GM18868 (cell line): ENCODE data around the gene PCDHGA1.
A peak's percentile ranks its signal among the peaks of the same experiment; 100 is the strongest.
"Not testable (repeated sequence)": the region's sequence is repeated elsewhere in the genome, so short reads cannot be mapped to it uniquely, and the experiment has no call there.

Experiments used
- ATAC-seq: cut with Tn5 transposase; IDR thresholded peaks from one replicate; pipeline ENCODE4 v1.9.1; 2021; ENCODE audit warnings: mild to moderate bottlenecking, moderate library complexity; ENCODE audit not compliant: unreplicated experiment

PCDHGA1 gene

GRCh38 chr5:141375444-141376155 lies 45.3 kb downstream of the PCDHGA1 start:
- not testable (repeated sequence) for ATAC-seq

GRCh38 chr5:141382469-141383294 lies 52.4 kb downstream of the PCDHGA1 start, which contains the start of gene PCDHGA7:
TSS of gene PCDHGA7 (plus strand) at chr5:141382742. CDS start at chr5:141382900, 158 bp downstream.
- ATAC-seq, result peak; percentile 83

- no peak for ATAC-seq
These were observed 53.0 kb downstream of the PCDHGA1 start for GRCh38 chr5:141383345-141383744.

- no peak for ATAC-seq
These were observed 54.4 kb downstream of the PCDHGA1 start for GRCh38 chr5:141384471-141385267.

GRCh38 chr5:141387557-141388311 lies 57.4 kb downstream of the PCDHGA1 start, which contains the start of gene PCDHGB4:
TSS of gene PCDHGB4 (plus strand) at chr5:141387698. CDS start at chr5:141387885, 187 bp downstream.
- ATAC-seq, result peak; percentile 89

GRCh38 chr5:141388661-141389060 lies 58.3 kb downstream of the PCDHGA1 start:
- no peak for ATAC-seq

- ATAC-seq, result no peak
These were observed 59.1 kb downstream of the PCDHGA1 start for GRCh38 chr5:141389153-141390042.

- no peak for ATAC-seq
These were observed 62.3 kb downstream of the PCDHGA1 start, which contains the start of gene PCDHGA8 for GRCh38 chr5:141392429-141393198. TSS of gene PCDHGA8 (plus strand) at chr5:141392633. CDS start at chr5:141392814, 181 bp downstream.

GRCh38 chr5:141393267-141393666 lies 63.0 kb downstream of the PCDHGA1 start:
- ATAC-seq, result no peak

GRCh38 chr5:141394401-141395187 lies 64.3 kb downstream of the PCDHGA1 start:
- not testable (repeated sequence) for ATAC-seq

GRCh38 chr5:141397756-141398551 lies 67.6 kb downstream of the PCDHGA1 start, which contains the start of gene PCDHGB5:
TSS of gene PCDHGB5 (plus strand) at chr5:141397947. CDS start at chr5:141398128, 181 bp downstream.
- peak; percentile 97 for ATAC-seq

- ATAC-seq, result no peak
These were observed 68.3 kb downstream of the PCDHGA1 start for GRCh38 chr5:141398608-141399007.

GRCh38 chr5:141399555-141400258 lies 69.4 kb downstream of the PCDHGA1 start:
- no peak for ATAC-seq

- no peak for ATAC-seq
These were observed 72.4 kb downstream of the PCDHGA1 start, which contains the start of gene PCDHGA9 for GRCh38 chr5:141402553-141403243. TSS of gene PCDHGA9 (plus strand) at chr5:141402778. CDS start at chr5:141402953, 175 bp downstream.

- ATAC-seq, result no peak
These were observed 73.1 kb downstream of the PCDHGA1 start for GRCh38 chr5:141403387-141403786.
